HEK293T (cell line): Measurements from ENCODE around the gene CCNDBP1.

ENCODE experiments used
- BHLHE40 ChIP-seq: fragments of 450-650 bp; IDR thresholded peaks from 2 replicates; pipeline ENCODE4 v1.6.1; 2016; ENCODE audit warnings: mild to moderate bottlenecking, moderate library complexity, borderline replicate concordance
- CTBP1 ChIP-seq: fragments of 450-650 bp; IDR thresholded peaks from 2 replicates; pipeline ENCODE4 v1.6.1; 2016; ENCODE audit warnings: borderline replicate concordance
- ELF4 ChIP-seq: fragments of 450-650 bp; IDR thresholded peaks from 2 replicates; pipeline ENCODE4 v1.6.1; 2017; ENCODE audit warnings: antibody characterized with exemption
- FOXA1 ChIP-seq: fragments of 450-650 bp; IDR thresholded peaks from 2 replicates; pipeline ENCODE4 v1.6.1; 2016; ENCODE audit warnings: mild to moderate bottlenecking
- FOXK2 ChIP-seq: fragments of 450-650 bp; IDR thresholded peaks from 2 replicates; pipeline ENCODE4 v1.6.1; 2016; ENCODE audit warnings: mild to moderate bottlenecking
- FOXM1 ChIP-seq: fragments of 450-650 bp; IDR thresholded peaks from 2 replicates; pipeline ENCODE4 v1.6.1; 2017; ENCODE audit warnings: mild to moderate bottlenecking, borderline replicate concordance
- HDGF ChIP-seq: fragments of 450-650 bp; IDR thresholded peaks from 2 replicates; pipeline ENCODE4 v1.6.1; 2017; ENCODE audit warnings: antibody characterized with exemption, borderline replicate concordance
- NFRKB ChIP-seq: fragments of 450-650 bp; IDR thresholded peaks from 2 replicates; pipeline ENCODE4 v1.6.1; 2016; ENCODE audit warnings: mild to moderate bottlenecking, moderate library complexity
- SUZ12 ChIP-seq: fragments of 450-650 bp; IDR thresholded peaks from 2 replicates; pipeline ENCODE4 v1.6.1; 2016; ENCODE audit warnings: mild to moderate bottlenecking
- TARDBP ChIP-seq: fragments of 450-650 bp; IDR thresholded peaks from 2 replicates; pipeline ENCODE4 v1.6.1; 2016
- ZNF384 ChIP-seq: fragments of 450-650 bp; IDR thresholded peaks from 2 replicates; pipeline ENCODE4 v1.6.1; 2016
- TF ChIP-seq, protein P1 (sequence below): fragments of 450-650 bp; IDR thresholded peaks from 2 replicates; pipeline ENCODE4 v1.6.1; 2016

DNA sequence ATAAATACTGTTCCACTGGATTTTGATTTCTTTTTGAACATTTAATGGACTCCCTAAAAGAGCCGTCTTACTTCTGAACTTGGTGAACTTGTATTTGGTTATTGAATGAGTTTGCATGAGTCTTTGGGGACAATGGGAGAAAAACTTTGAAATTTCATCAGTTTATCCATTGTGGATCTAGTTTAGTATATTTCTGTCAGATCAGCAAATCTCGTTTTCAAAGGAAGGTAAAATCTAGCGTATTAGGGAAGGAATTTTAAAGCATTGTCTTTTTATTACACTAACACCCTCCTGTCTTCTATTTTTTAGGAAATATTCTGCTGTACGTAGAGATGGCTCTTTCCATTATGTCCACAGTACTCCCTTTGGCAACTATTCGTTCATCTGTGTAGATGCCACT, 39.0 kb upstream of the CCNDBP1 start:
- TF ChIP-seq TARDBP (no peak), ZNF384 (no peak), SUZ12 (no peak), CTBP1 (no peak), HDGF (no peak), ELF4 (no peak), FOXM1 (no peak), BHLHE40 (no peak), FOXK2 (no peak), FOXA1 (no peak), NFRKB (no peak)
- TF ChIP-seq, protein P1, sequence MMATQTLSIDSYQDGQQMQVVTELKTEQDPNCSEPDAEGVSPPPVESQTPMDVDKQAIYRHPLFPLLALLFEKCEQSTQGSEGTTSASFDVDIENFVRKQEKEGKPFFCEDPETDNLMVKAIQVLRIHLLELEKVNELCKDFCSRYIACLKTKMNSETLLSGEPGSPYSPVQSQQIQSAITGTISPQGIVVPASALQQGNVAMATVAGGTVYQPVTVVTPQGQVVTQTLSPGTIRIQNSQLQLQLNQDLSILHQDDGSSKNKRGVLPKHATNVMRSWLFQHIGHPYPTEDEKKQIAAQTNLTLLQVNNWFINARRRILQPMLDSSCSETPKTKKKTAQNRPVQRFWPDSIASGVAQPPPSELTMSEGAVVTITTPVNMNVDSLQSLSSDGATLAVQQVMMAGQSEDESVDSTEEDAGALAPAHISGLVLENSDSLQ, result no peak
